ENCODE results near the gene TBX3.

The TBX3 gene

DNA sequence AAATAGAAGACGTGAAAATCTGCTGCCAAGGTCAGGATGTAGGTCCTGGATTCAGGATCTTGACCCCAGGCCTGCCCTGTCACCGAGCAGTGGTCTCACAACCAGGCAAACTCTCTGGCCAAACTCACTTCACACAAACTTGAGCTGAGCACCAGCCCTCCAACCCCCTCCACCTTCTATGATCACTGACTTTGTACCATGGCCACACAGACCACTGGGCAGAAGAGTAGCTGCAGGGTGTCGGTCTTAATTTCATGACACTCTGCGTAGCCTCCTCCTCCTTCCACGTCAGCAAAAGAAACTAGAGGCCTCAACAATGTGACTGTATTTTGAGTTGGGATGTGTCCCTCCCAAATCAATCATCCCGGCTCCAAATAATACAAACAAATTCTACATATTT lies 7.2 kb upstream of the TBX3 start:
- TF ChIP-seq, protein P1, sequence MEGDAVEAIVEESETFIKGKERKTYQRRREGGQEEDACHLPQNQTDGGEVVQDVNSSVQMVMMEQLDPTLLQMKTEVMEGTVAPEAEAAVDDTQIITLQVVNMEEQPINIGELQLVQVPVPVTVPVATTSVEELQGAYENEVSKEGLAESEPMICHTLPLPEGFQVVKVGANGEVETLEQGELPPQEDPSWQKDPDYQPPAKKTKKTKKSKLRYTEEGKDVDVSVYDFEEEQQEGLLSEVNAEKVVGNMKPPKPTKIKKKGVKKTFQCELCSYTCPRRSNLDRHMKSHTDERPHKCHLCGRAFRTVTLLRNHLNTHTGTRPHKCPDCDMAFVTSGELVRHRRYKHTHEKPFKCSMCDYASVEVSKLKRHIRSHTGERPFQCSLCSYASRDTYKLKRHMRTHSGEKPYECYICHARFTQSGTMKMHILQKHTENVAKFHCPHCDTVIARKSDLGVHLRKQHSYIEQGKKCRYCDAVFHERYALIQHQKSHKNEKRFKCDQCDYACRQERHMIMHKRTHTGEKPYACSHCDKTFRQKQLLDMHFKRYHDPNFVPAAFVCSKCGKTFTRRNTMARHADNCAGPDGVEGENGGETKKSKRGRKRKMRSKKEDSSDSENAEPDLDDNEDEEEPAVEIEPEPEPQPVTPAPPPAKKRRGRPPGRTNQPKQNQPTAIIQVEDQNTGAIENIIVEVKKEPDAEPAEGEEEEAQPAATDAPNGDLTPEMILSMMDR (IDR thresholded peaks at IDR 0.05; ENCODE audit: borderline replicate concordance, insufficient read depth, low read depth, low read length): no peak
- H3K4me3 ChIP-seq (ENCODE audit: low read depth, low read length): no peak overlapping the region

DNA sequence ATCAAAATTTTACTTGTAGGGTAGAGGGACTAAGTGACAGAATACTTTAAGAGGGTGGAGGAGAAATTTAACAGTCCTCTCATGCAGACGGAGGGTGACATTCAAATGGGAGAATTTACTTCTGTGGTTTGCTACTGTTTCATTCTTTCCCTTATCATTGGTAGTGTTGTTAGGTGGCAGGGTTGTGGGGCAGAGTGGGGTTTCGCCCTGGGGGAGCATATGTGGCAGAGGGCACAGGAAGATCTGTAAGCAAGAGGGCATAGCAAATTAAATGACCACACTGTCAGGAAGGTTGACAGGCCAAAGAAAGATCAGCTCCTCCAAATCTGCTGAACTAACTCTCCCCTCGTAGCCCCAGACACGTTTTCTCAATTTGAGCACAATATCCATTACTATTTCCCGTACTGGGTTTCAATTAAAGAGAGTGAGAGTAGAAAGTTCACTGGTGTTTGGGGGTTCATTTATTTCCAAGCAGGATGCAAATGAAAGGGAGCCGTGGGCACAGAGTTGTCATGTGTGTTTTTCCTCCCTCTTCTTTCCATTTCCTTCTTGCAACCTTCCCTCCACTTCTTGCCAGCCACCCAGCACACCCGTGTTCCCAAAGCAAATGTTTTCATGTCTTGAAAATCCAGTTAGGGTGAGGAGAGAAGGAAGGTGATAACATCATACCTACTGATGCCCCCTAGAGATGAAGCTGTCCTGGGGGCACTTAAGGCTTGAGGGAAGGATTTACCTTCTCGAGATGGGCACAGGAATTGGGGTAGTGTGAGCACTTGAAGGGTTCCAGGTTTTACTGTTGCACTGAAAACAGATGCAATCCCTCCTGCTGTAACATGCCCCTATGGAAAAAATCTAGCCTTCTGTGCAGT lies 6.5 kb upstream of the TBX3 start:
- no peak overlapping the region for H3K4me3 ChIP-seq (ENCODE audit: low read depth, low read length)
- TF ChIP-seq, protein P1 (IDR thresholded peaks at IDR 0.05; ENCODE audit: borderline replicate concordance, insufficient read depth, low read depth, low read length): no peak

DNA sequence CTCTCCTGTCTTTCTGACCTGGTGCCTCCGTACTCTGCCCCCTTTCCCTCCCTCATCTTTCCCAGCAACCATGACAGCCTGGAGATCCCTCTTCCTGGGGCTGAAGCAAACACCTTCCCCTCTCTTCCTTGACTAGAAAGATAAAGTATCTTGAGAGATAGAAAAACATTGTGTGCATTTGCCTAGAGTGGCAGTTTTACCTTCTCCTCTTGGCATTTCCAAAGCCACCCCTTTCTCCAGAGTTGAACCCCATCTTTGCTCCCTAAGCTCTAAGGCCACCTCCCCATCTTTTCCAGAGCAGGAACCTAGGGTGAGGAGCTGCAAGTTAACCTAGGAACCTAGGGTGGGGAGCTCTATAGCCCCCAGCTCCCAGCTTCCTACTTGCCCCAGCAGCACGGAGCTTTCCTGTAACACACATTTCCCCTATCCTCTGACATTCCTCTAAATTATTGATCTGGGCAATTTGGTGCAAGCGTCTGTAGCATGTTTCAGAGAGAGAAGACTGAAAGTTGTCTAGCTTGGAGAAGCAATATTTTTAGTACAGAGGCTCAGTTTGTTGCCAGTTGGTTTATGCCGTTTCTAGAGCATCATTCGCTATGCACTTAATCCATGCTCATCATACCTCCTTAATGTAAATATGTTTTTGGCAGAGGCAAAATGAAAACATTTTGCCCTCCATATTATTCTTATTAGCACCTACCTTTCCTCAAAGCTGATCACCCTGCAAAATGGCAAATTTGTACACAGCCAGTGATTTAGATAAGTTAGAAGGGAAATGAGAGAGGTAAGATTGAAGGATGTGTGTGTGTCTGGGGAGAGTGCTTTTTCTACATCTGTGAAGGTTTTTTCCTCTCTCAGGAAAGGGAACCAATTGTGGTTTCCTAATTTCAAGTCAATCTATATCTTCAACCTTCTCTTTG lies 5.4 kb upstream of the TBX3 start:
- TF ChIP-seq, protein P1 (IDR thresholded peaks at IDR 0.05; ENCODE audit: borderline replicate concordance, insufficient read depth, low read depth, low read length): no peak
- H3K4me3 ChIP-seq (ENCODE audit: low read depth, low read length): no peak overlapping the region

DNA sequence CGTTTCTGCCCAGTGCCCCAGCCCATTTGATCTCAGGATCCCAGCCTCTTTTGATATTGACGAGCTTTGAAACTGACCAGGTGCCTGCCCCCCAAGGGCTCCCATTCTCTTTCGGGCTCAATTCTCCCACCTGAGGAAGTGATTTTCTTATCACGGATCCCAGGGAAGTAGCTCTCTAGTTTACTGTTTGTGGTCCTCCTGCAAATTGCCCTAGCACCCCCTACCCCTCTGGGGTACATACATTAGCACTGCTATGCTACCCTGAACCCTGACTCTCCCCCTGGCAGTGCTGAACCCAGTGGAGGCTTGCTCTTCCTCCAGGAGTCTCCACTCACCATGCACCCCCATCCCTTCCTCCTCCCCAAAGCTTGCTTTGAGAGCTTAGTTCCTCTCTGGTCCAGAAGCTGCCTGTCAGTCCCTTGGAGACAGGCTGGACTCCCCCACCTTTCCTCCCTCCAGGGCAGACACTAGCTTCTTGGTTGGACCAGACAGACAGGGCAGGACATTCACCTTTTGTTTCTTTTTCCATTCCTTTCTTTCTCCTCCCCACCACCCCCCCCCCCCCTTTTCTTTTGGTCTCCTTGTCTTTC lies 4.4 kb upstream of the TBX3 start:
- H3K4me3 ChIP-seq (ENCODE audit: low read depth, low read length): no peak overlapping the region
- TF ChIP-seq, protein P1 (IDR thresholded peaks at IDR 0.05; ENCODE audit: borderline replicate concordance, insufficient read depth, low read depth, low read length): no peak

DNA sequence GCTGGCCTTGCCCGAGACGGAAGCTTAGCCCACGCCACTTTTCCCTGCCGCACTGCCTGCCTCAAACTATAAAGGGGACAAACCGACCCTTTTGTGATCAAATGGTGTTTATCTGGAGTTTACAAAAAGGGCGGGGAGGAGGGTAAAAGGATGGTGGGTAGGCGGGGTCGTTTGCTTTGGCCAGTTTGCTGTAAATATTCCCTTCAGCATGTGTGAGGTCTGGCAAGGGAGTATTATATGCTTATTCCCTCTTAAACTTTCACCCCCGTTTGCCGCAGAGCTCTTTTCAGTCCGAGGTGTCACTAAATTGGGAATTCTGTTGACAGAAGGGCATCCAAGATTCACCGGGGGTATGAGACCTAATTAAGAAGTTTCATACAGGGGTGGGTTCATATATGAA lies 3.8 kb upstream of the TBX3 start:
- TF ChIP-seq, protein P1 (IDR thresholded peaks at IDR 0.05; ENCODE audit: borderline replicate concordance, insufficient read depth, low read depth, low read length): no peak
- H3K4me3 ChIP-seq (ENCODE audit: low read depth, low read length): no peak overlapping the region

DNA sequence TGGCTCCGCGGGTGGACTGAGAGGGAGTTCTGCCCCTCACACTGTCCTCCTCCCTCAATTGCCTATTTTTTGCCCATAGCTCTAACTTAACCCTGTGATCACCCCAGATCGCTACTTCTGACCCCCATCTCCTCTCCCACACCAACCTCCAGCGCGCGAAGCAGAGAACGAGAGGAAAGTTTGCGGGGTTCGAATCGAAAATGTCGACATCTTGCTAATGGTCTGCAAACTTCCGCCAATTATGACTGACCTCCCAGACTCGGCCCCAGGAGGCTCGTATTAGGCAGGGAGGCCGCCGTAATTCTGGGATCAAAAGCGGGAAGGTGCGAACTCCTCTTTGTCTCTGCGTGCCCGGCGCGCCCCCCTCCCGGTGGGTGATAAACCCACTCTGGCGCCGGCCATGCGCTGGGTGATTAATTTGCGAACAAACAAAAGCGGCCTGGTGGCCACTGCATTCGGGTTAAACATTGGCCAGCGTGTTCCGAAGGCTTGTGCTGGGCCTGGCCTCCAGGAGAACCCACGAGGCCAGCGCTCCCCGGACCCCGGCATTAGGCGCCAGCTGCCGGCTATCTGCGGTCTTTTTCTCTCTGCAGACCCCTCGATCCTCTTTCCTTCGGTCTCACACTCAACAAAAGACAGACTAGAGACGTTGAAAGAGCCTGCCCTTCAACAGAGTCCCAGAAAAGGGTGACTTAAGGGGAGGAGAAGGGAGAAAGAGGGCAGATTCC lies 3.0 kb upstream of the TBX3 start:
- no peak overlapping the region for H3K4me3 ChIP-seq (ENCODE audit: low read depth, low read length)

More for the DNA sequence above, 3.0 kb upstream of the TBX3 start:
- TF ChIP-seq, protein P1 (IDR thresholded peaks at IDR 0.05; ENCODE audit: borderline replicate concordance, insufficient read depth, low read depth, low read length): no peak
